Activated naive CD4-positive, alpha-beta T cell treated with anti-CD3 and anti-CD28 coated beads, Interleukin-2, amount 50 U/mL, for 72 hours (primary cell): ENCODE measurements around the gene PLCD4. TPM values are rescaled to one million over a fixed set of nuclear protein-coding genes. Genes with fewer than 3 reads are reported as not detected.

Source experiments
- ATAC-seq, 2 donors: fragments of 150-1000 bp; cut with Tn5 transposase; 2 replicates each; pipeline ENCODE4 v1.10.0; 2021; ENCODE audit warnings: mild to moderate bottlenecking in 2 of 2, moderate library complexity in 2 of 2
- DNase-seq, 2 donors: peaks; one replicate each; pipeline ENCODE4 v3.0.0; 2021 to 2022; ENCODE audit warnings: low spot score in 2 of 2
- H3K27ac Mint-ChIP-seq, 2 donors: one replicate each; pipeline ENCODE4 v1.8.0; 2022; ENCODE audit warnings: mild to moderate bottlenecking in 2 of 2, mixed read lengths in 2 of 2
- H3K36me3 Mint-ChIP-seq, 2 donors: one replicate each; pipeline ENCODE4 v1.8.0; 2022; ENCODE audit warnings: mixed read lengths in 2 of 2
- H3K9me3 Mint-ChIP-seq, 2 donors: one replicate each; pipeline ENCODE4 v1.8.0; 2022; ENCODE audit warnings: mixed read lengths in 2 of 2
- total RNA-seq, 2 donors: library from RNA; stranded (reverse); gene quantifications; one replicate each; pipeline ENCODE4 v1.2.3, GENCODE V29; 2022

The PLCD4 gene
- total RNA-seq, 2 donors from 2014 or later: 0.36 to 0.43 TPM

DNA sequence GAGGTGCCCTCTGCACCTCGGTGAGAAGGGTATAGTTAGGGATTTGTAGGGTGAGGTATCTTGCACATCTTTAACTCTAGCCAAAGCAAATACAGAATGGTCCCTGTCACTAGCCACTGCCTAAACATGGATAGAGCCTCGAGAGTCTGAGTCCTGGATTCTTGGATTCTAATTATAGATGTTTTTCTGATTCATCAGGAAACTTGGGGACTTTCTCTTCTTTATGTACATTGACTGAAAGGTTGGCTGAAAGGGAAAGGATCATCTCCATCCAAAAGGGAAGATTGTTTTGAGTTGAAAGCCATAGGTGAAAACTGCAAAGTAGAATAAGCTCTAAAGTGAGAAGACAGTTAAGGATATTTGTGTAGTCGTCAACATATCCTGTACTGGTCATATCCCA is 72.4 kb downstream of the PLCD4 start:
- Mint-ChIP-seq H3K9me3 (no peaks in the 10 kb centered on the region), H3K27ac (no peak overlapping the region), H3K36me3 (peaks cover 0 to 5% of the 10 kb centered on the region in 2 donors)
- no peak for ATAC-seq
- DNase-seq: no peak

Other genes with a start within 250 kb of the PLCD4 start
- gene SLC11A1, start 225.6 kb upstream of the PLCD4 start, total RNA-seq: not detected
- 10 to 100 TPM in 1 of 2 donors, 1 to 10 TPM in 1; 8.1 to 86.8 TPM for gene CTDSP1, start 208.0 kb upstream of the PLCD4 start, total RNA-seq
- not detected for gene VIL1, start 188.8 kb upstream of the PLCD4 start, total RNA-seq
- gene USP37, start 39.5 kb upstream of the PLCD4 start, total RNA-seq: 10 to 100 TPM; 54.0 to 65.5 TPM
- gene CNOT9, start 39.1 kb upstream of the PLCD4 start, total RNA-seq: 100 to 1,000 TPM in 1 of 2 donors, 10 to 100 TPM in 1; 71.4 to 100 TPM
- 10 to 100 TPM; 24.8 to 34.6 TPM for gene ZNF142, start 51.7 kb downstream of the PLCD4 start, total RNA-seq
- 10 to 100 TPM; 15.8 to 71.9 TPM for gene BCS1L, start 51.8 kb downstream of the PLCD4 start, total RNA-seq
- 10 to 100 TPM; 12.3 to 22.9 TPM for gene RNF25, start 64.1 kb downstream of the PLCD4 start, total RNA-seq
- gene STK36, start 64.2 kb downstream of the PLCD4 start, total RNA-seq: 10 to 100 TPM; 16.5 to 22.5 TPM
- 10 to 100 TPM; 28.2 to 42.2 TPM for gene TTLL4, start 102.9 kb downstream of the PLCD4 start, total RNA-seq
- gene CYP27A1, start 174.2 kb downstream of the PLCD4 start, total RNA-seq: under 1 TPM; 0.16 to 0.18 TPM
- gene PRKAG3, start 223.9 kb downstream of the PLCD4 start, total RNA-seq: not detected